SK-MEL-5 (cell line): ENCODE results near the gene PPP1R26. TPM values are rescaled to one million over a fixed set of nuclear protein-coding genes. Genes with fewer than 3 reads are reported as not detected.
"Not testable (repeated sequence)": the region's sequence is repeated elsewhere in the genome, so short reads cannot be mapped to it uniquely, and the experiment has no call there.

Experiments used
- DNase-seq: peaks from one replicate; pipeline ENCODE4 v3.0.0-alpha.2; 2016; ENCODE audit warnings: low read depth, low spot score
- in situ Hi-C: cut with HindIII; loops from 2 replicates; pipeline ENCODE4 v1.10.0; 2016; ENCODE audit warnings: low sequenced_read_pairs, high pct_unique_total_duplicates, low pct_unique_long_range_greater_than_20kb
- total RNA-seq: library from RNA; depleted of rRNA; stranded (reverse); fragments of >200 nt; shearing (Covaris generic); gene quantifications from 2 replicates; pipeline ENCODE4 v1.2.3, GENCODE V29; 2014; rRNA removed

The PPP1R26 gene
- total RNA-seq, 1 experiment from 2014 or later: 24.4 TPM

DNA sequence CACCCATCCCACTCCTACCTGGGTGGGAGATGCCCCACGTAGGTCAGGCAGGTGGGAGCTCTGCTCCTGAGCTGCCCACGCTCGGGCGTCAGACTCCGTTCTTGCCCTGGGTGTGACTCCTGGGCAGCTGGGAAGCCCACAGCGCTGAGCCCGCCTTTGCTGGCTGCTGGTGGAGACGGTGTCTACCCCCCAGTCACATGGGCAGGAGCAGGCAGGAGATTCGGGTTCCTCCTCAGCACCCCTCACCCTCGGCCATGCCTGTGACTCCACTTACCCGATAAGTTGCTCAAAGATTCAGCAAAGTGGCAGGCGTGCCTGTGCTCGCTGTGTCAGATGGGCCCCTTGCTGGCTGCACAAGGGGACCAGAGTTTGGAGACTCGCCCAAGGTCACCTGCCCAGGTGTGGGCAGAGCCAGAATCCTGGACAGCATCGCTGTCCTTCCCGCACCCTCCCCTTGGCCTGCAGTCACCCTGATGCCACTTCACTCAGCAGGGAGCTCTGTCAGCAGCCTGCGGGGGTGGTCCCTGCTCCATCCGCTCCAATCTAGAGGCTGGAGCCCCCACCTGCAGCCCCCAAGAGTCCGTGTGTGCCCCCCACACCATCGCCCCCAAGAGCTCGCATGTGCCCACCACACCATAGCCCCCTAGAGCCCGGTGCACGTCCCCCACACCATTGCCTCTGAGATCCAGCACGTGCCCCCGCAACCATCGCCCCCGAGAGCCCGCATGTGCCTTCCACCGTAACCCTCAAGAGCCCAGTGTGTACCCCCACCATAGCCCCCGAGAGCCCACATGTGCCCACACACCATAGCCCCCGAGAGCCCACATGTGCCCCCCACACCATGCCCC is 45.9 kb downstream of the PPP1R26 start:
- in situ Hi-C loops: no loop called here
- DNase-seq: no peak

DNA sequence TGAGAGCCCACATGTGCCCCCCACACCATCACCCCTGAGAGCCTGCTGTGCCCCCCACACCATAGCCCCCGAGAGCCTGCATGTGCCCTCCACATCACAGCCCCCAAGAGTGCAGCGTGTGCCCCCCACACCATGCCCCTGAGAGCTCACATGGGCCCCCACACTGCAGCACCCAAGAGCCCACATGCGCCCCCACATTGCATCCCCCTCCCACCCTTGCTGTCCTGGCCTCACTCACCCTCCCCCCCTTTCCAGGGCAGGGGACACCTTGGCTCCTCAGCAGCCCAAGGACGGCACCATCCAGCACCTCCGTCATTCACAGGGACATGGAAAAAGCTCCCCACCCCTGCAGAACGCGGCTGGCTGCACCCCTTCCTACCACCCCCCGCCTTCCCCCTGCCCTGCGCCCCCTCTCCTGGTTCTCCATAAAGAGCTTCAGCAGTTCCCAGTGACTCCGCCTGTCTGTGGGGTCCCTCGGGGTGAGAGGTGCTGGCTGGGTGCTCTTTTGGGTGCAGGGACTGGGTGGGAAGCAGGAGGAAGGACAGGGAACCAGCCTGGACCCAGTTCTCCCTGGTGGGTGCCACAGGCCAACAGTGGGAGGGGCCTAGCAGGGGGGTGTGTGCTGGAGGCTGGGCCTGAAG is 46.6 kb downstream of the PPP1R26 start:
- in situ Hi-C loops: no loop called here
- DNase-seq: no peak

DNA sequence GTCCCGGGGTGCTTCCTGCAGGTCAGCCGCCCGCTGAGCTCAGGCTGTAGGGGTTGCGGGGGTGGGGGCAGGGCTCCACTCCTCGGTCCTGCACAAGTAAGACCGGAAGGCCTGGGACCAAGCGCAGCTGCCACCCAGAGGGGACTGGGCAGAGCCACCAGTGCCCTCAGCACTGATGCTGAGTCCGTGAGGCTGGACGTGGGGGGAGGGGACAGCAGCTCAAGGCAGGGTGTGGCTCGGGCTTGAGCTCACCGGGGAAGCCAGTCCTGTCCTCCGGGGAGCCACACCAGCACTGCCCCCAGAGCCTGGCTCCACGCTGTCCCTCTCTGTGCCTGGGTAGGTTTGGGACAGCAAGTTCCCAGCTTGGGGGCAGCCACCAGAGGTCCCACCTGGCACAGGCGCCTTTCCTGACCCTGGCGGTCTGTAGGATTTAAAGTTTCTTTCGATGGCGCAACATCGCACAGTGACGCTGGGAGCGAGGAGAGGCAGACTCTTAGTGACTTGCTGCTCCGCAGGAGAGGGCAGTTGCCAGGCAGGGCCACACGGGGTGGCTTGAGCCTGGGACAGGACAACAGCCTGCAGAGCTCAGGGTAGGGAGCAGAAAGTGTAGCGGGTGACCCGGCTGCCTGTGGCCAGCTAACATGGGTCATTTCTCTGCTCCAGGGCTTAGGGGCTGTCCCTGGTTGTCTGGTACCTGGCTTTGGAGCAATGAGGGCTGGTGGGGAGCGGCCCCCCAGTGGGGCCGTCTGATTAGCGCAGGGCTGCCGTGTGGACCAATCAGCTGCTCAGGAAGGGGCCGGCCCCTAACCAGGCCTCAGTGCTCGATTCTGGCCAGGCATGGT is 47.4 kb downstream of the PPP1R26 start:
- in situ Hi-C loops: no loop called here
- no peak for DNase-seq

DNA sequence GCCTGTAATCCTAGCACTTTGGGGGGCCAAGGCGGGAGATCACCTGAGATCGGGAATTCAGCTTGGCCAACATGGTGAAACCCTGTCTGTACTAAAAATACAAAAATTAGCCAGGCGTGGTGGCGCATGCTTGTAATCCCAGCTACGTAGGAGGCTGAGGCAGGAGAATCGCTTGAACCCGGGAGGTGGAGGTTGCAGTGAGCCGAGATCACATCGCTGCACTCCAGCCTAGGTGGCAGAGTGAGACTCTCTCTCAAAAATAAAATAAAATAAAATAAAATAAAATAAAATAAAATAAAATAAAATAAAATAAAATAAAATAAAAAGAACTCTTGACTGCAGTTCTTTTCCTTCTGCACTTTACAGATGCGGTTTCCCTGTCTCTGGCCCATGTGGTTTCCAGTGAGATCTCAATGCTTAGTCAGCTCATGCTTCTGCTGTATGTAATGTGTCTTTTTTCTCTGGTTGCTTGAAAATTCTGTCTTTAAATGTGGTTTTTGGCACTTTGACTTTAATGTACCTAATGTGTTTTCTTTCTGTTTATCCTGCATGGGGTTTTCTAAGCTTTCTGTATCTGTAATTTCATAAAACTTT is 49.4 kb downstream of the PPP1R26 start:
- in situ Hi-C loops, DNase-seq: not testable (repeated sequence)

DNA sequence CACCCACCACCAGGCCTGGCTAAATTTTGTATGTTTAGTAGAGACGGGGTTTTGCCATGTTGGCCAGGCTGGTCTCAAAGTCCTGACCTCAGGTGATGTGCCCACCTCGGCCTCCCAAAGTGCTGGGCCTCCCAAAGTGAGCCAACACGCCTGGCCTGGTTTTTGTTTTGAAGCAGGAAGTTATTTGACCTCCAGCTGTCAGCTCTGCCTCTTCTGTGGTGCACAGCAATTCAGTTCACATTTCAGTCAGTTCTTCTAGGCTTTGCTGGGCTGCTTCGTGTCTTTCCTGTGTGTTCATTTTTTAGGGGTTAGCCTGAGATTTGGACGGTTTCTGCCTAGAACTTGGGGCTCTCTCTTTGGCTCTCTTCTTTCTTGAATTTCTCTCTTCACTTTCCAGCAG is 50.6 kb downstream of the PPP1R26 start:
- DNase-seq: no peak

DNA sequence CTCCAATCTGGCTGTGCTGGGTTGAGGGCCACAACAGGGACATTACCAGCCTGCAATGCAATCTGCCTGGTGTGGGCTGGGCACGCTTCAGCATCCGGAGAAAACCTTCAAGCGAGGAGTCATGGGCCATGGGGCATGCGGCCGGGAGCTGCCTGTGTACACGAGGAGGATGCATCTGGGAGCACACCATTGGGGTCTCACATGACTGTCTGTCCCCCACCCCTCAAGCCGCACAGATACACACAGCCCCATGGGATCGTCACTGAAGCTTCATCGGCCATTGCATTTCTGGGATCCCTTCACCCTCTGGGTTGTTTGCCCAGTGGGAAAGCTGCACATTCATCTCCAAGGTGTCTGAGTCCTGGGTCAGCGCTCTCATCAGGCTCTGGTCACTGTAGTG is 51.5 kb downstream of the PPP1R26 start:
- no peak for DNase-seq
- in situ Hi-C loops: no loop called here

More for the DNA sequence above, 50.6 kb downstream of the PPP1R26 start:
- in situ Hi-C loops: no loop called here

DNA sequence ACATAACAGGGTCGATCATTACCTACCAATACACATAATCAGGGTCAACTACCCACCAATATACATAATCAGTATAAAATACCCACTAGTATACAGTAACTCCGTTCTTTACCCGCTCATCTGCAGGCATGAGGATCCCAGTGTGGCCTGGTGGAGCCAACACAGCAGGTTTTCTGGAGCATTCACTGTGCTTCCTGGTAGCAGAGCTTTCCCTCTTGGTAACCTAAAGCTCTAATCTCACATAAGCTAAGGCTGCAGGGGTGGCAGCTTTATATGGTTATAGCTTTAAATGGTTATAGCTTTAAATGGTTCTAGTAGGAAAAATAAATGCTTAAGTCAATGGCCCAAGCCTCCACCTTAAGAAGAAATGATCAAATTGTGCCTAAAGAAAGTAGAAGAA is 53.5 kb downstream of the PPP1R26 start:
- DNase-seq: no peak
- in situ Hi-C loops: no loop called here

DNA sequence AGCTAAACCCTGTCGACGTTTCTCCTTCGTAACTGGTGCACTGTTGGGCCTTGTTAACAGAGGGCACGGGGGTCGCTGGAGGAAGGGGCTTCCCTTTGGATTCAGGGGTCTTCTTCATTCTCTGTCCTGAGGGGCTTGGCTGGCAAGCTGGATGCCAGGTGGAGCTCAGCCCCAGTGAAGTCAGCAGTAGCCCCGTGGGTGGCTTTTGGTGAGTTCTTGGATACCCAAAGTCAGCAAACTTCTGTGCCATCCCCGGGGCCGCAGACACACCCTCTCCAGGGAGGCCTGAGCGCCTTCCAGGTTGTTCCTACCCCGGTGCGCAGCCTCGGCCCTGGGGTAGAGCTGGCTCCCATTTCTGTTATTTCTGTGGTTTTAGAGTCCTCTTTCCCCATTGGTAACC is 54.1 kb downstream of the PPP1R26 start:
- no peak for DNase-seq
- in situ Hi-C loops: no loop called here

DNA sequence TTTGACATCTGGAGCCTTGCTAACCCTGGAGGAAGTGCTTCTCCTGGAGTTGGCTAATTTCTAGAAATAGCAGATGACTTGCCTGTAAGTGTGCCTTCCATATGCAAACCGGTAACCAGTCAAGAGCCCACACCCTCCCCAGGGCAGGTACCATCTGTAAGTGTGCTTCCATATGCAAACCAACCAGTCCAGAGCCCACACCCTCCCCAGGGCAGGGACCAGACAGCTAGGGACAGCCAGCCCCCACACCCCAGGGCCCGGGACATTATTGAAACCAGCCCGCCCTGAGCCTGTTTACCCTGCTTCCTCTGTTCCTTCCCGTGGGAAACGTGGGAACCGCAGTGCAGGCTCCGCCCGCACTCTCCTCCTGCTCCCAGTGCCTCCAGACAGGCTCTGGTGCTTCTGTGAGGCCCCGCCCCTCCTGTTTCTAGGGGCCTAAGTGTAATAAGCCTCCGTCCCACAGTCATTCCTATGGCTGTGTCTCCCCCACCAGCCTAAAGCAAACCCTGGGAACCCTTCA is 54.7 kb downstream of the PPP1R26 start:
- DNase-seq, in situ Hi-C loops: not testable (repeated sequence)

DNA sequence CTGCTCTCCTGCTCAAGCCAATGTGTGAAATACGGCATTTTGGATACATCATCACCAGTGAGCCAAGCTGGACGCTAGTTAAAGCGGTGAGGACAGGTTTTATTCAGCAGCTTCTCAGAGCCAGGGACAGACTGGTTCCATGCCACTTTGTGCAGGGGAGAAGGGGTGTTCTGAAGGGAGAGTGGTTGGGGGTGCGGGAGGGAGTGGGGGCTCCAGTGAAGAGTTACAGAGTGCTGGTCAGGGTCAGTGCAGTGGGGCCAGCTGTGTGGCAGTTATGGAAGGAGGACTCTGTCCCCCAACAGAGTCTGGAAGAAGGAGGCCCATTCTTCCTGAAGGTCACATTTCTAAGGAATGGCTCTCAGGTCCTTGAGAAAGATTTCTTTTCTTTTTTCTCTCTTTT is 55.2 kb downstream of the PPP1R26 start:
- DNase-seq, in situ Hi-C loops: not testable (repeated sequence)

DNA sequence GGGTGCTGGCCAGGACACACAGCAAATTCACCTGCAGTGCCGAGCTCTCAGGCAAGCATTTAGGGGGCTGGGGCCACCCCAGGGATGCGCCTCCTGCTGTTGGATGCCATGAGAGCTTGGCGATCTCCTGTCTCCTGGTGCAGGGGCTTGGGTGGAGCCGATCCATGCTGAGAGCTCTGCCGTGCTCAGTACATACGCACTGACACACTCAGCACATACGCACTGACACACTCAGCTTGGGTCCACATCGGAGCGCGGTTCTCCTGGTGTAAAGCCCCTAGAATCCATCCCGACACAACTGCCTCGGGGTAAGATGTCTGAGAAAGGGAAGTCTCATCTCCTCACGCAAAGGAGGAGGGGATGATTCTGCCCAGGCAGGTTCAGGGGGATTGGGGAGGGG is 56.0 kb downstream of the PPP1R26 start:
- DNase-seq, in situ Hi-C loops: not testable (repeated sequence)

DNA sequence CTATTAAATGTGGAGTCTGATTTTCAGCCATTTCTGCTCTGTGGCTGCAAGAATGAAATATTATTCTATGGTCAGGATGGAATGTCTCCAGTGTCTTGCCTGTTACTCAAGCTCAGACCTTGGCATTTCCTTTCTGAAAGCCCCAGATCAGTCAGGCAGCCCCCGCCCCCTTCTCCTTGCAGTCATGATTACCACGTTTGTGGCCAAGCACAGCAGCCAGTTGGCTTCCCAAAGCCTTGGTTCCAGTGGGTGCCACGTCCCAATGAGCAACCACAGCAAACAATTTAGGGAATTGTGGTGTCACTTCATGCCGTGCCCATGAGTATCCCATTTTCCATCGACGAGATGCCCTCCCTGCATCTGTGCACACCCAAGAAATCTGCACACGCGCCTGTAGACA is 56.6 kb downstream of the PPP1R26 start:
- no peak for DNase-seq
- in situ Hi-C loops: no loop called here

Other genes with a start within 250 kb of the PPP1R26 start
- gene MRPS2, start 20.9 kb downstream of the PPP1R26 start, total RNA-seq: 64.6 and 75.3 TPM in 2 replicates
- gene LCN1, start 41.7 kb downstream of the PPP1R26 start, total RNA-seq: not detected in 2 replicates
- not detected in 2 replicates for gene OBP2A, start 66.3 kb downstream of the PPP1R26 start, total RNA-seq
- gene PAEP, start 82.0 kb downstream of the PPP1R26 start, total RNA-seq: 41.1 and 45.8 TPM in 2 replicates
- not detected in 2 replicates for gene GLT6D1, start 159.8 kb downstream of the PPP1R26 start, total RNA-seq
- not detected in 2 replicates for gene LCN9, start 183.5 kb downstream of the PPP1R26 start, total RNA-seq
- 0.27 TPM in 1 of 2 replicates, not detected in the other for gene SOHLH1, start 219.7 kb downstream of the PPP1R26 start, total RNA-seq
- gene KCNT1, start 222.4 kb downstream of the PPP1R26 start, total RNA-seq: not detected in 2 replicates